HG02588 (cell line): ENCODE data around the gene TNFSF13.

Experiments used
- ATAC-seq: cut with Tn5 transposase; IDR thresholded peaks from one replicate; pipeline ENCODE4 v1.9.1; 2021; ENCODE audit warnings: mild to moderate bottlenecking, moderate library complexity; ENCODE audit not compliant: unreplicated experiment

The TNFSF13 gene

DNA sequence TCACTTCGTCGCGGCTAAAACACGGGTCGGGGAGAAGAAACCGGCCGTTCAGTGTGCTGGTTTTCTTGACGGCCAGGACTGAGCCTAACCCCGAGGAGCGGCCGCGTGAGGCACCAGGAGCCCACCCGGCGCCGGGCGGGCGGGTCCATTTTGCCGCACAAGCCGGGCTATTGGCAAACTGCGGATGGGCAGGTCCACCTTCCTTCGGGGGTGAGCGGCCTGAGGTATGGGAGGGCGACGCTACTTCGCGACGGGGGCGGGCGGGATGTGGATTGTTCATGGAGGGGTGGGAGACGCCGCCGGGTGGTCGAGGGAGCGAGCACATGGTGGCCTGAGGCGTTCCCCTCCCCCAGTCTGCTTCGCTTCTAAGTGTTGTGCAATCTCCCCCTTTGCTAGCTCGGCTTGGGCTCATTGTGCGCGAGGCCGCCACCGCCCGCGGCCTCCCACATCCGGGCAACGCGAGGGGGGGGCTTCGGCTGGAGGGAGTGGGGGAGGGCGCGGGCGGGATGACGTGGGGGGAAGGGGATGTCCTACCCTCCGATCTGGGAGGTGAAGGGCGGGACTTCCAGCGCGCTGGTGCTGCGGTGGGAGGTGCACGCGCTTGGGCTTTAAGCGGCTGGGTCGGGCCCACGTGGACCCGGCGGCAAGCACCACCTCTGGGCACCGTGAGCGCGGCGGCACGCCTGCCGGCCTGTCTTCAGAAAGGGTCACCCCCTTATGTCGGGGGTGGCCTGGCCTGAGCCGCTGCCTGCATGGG, 15.0 kb downstream of the TNFSF13 start:
- ATAC-seq: peak; percentile 22

DNA sequence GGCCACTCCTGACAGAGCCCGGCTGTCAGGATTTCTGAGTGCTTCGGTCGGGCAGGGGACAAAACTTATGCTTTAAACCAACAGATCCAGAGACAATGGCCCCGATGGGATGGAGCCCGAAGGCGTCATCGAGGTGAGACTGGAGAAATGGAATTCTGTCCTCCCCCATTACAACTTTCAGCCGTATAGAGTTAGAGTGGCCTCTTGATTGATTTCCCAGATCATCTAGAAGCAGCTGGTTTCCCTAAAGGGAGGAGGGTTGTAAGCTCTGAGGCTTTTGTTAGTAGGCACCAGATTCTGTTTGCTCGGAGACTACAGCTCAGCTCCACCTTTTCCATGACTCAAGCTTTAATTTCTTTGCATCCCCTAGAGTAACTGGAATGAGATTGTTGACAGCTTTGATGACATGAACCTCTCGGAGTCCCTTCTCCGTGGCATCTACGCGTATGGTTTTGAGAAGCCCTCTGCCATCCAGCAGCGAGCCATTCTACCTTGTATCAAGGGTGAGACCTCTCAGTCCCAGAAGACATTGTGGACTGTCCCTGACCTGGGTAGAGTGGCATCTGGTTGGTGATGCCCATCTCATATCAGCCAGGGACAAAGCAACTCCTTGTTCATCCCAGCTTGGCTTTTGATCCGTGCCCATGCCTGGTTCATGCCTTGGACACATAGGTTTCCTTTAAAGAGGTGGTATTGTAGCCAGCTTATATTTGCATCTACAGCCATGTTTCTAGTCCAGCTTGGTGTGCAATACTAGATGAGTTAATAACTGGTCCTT, 15.8 kb downstream of the TNFSF13 start:
- ATAC-seq: no peak

DNA sequence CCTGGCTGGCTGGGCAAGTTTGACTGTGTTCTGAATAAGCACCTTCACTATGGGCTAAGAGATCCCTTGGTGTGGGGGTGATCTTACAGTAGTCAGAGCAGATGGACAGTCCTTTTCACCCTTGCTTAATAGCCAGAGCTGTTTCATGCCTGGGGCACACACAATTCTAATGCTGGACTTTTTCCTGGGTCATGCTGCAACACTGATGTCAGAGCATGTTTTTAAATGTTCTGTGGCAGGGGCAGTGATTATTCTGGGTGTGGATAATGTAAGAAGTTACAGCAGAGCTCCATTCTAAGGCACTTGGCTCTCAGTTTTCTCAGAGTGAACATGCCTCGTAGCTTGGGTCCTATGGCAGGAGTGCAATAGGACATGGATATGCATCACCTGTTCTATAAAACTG, 16.9 kb downstream of the TNFSF13 start:
- no peak for ATAC-seq

DNA sequence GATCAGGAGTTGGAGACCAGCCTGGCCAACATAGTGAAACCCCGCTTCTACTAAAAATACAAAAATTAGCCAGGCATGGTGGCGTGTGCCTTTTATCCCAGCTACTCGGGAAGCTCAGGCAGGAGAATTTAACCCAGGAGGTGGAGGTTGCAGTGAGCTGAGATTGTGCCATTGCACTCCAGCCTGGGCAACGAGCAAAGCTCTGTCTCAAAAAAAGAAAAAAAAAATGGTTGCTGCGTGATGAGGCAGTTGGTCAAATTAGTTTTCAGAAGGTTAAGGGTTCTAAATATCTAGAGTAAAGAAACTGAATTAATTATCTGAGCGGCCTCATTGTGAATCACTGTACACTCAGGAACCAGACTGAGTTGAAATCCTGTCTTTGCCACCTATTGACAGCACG, 17.4 kb downstream of the TNFSF13 start:
- no peak for ATAC-seq

DNA sequence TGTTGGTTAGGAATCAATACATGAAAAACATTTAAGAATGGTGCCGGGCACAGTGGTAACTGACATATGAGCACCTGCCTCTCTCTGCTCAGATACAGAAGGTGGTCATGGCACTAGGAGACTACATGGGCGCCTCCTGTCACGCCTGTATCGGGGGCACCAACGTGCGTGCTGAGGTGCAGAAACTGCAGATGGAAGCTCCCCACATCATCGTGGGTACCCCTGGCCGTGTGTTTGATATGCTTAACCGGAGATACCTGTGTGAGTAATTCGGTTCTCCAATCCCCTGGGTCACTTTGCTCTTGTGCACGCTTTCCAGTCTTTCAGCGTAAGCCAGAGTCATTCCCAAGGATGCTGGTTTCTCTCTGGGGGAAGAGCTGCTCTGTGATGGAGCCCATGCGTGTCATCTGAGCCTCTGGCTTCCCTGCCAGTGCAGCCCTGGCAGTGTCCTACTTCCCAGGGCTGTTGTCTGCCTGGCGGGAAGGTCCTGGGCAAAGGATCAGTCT, 17.9 kb downstream of the TNFSF13 start:
- ATAC-seq: no peak

DNA sequence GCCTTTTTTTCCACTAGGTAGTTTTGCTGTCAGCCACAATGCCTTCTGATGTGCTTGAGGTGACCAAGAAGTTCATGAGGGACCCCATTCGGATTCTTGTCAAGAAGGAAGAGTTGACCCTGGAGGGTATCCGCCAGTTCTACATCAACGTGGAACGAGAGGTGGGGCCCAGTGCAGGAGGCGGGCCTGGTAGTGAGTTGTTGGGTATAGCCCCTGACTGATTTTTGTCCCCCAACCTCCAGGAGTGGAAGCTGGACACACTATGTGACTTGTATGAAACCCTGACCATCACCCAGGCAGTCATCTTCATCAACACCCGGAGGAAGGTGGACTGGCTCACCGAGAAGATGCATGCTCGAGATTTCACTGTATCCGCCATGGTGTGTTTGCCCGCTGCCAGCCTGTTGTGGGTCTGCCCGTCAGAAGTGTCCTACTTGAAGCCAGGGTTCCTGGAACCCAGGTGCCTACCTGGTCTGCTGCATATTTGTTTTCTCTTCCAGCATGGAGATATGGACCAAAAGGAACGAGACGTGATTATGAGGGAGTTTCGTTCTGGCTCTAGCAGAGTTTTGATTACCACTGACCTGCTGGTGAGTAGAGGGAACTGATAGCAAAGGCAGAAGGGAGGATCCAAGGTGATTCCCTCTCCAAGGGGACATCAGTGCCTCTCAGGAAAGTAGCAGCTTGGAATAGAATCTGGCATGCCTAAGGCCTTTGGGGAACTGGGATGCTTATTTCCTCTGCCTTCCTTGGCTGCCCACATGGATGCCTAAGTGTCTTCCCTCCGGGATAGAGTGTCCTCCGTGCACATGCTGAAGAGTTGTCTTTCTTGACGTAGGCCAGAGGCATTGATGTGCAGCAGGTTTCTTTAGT, 19.0 kb downstream of the TNFSF13 start:
- no peak for ATAC-seq

DNA sequence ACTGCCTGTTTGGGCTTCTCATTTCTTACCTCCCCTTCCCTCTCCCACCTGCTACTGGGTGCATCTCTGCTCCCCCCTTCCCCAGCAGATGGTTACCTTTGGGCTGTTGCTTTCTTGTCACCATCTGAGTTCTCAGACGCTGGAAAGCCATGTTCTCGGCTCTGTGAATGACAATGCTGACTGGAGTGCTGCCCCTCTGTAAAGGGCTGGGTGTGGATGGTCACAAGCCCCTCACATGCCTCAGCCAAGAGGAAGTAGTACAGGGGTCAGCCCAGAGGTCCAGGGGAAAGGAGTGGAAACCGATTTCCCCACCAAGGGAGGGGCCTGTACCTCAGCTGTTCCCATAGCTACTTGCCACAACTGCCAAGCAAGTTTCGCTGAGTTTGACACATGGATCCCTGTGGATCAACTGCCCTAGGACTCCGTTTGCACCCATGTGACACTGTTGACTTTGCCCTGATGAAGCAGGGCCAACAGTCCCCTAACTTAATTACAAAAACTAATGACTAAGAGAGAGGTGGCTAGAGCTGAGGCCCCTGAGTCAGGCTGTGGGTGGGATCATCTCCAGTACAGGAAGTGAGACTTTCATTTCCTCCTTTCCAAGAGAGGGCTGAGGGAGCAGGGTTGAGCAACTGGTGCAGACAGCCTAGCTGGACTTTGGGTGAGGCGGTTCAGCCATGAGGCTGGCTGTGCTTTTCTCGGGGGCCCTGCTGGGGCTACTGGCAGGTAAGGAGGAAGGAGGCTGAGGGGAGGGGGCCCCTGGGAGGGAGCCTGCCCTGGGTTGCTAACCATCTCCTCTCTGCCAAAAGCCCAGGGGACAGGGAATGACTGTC, 20.7 kb downstream of the TNFSF13 start, which contains the start of gene CD68:
TSS of gene CD68 (plus strand) at position 638 of the 833 bp plus-strand sequence. CDS start at position 678, 40 bp downstream.
- peak; percentile 34 for ATAC-seq

DNA sequence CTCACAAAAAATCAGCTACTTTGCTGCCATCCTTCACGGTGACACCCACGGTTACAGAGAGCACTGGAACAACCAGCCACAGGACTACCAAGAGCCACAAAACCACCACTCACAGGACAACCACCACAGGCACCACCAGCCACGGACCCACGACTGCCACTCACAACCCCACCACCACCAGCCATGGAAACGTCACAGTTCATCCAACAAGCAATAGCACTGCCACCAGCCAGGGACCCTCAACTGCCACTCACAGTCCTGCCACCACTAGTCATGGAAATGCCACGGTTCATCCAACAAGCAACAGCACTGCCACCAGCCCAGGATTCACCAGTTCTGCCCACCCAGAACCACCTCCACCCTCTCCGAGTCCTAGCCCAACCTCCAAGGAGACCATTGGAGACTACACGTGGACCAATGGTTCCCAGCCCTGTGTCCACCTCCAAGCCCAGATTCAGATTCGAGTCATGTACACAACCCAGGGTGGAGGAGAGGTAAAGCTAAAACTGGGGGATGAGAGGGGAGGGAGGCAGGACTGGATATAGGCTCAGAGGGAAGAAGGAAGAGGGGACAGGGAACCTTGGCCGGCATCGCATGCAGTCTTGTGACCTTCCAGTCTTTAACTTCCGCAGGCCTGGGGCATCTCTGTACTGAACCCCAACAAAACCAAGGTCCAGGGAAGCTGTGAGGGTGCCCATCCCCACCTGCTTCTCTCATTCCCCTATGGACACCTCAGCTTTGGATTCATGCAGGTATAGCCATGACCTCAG, 21.5 kb downstream of the TNFSF13 start:
- no peak for ATAC-seq

DNA sequence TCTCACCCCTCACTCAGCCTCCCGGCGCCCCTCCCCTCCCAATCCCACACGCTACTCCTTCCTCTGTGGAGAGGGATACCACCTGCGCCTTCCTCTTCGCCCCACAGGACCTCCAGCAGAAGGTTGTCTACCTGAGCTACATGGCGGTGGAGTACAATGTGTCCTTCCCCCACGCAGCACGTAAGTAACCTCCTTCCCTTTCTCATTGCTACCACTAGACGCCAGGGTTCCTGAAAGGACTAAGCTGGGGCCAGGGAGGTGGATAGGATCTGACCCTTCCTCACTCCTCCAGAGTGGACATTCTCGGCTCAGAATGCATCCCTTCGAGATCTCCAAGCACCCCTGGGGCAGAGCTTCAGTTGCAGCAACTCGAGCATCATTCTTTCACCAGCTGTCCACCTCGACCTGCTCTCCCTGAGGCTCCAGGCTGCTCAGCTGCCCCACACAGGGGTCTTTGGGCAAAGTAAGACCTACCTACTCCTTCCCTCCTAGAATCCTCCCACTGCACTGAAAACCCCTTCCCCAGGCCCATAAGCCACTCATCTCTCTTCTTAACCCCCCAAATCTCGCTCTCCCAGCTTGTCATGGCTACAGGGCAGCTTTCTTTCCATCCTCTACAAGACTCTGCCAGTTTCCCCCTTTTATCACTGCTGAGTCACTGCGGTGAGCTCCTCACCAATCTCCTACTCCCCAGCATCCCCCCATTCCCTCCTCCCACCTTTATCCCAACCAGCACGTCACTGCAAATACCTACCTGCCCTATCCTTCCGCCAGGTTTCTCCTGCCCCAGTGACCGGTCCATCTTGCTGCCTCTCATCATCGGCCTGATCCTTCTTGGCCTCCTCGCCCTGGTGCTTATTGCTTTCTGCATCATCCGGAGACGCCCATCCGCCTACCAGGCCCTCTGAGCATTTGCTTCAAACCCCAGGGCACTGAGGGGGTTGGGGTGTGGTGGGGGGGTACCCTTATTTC, 22.3 kb downstream of the TNFSF13 start:
- ATAC-seq: no peak

DNA sequence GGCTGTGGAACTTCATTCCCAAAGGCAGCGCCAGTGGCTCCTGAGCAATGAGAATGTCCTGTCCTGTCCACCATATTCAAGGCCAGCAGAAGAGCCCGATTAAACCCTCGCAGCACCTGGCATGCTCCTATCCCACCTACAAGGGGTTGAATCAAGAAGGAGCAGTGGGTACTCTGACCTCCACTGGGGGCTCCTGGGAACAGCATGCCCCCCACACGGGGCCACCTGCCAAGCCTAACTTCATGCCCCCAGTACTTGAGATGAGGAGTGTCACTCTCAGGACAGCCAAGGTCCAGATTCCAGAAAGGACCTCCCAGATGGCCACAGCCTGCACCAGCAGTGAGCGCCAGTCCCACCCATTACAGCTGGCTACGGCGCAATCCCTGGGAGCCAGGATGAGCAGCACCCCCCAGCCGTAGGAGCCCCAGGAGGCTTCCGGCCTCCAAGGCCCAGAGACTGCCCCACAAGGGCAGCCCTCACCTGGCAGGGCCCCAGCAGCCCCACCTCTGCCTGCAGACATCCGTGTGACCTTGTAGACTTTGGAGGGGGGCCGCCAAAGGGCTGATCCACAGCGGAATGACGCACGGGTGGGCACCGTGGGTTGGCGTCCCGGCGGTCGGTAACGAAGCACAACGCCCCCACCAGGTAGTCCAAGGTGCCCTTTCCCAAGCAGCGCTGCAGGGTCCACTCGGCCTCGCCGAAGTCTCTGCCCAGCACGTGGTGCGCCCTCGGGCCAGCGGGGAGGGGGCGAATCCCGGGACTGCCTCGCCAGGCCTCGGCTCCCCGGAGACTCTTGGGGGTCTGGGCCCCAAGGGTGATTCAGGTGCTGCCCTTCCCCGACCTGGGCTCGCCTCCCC, 24.1 kb downstream of the TNFSF13 start:
- ATAC-seq: no peak

DNA sequence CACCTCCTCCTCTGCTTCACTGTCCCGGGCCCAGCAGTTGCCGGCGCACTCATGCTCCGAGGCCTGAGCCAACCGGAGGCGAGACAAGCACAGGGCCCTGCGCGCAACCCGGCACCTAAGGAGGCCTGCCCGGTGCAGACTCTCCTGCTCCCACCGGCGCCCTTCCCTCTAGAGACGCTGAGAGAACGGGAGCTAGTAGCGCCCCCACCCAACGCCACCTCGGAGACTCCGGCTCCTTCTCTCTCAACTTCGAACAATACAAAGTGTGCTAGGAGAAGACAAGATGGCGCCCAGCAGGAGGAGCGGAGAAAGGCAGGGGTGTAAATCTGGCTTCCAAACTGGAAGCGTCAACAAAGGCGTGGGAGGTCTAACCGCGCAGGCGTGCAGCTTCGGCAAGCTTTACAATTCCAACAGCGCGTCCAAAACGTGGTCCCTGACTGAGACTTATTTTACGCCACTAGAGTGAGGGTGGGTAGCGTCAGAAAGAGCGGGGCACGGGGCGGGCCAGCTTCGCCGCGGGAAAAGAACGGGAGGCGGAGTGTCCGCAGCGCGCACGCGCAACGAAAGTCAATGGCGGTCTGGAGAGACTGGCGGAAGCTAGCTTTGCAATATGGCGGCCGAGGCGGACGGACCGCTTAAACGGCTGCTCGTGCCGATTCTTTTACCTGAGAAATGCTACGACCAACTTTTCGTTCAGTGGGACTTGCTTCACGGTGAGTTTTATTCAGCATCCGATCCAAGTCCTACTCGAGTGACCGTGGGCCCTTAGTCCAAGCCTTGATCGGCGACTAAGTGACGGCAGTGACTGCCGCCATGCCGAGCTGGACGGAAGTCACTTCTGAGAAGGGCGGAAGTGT, 24.9 kb downstream of the TNFSF13 start, which contains the start of gene MPDU1:
TSS of gene MPDU1 (plus strand) at position 600 of the 857 bp plus-strand sequence. CDS start at position 611, 11 bp downstream.
- peak; percentile 61 for ATAC-seq

DNA sequence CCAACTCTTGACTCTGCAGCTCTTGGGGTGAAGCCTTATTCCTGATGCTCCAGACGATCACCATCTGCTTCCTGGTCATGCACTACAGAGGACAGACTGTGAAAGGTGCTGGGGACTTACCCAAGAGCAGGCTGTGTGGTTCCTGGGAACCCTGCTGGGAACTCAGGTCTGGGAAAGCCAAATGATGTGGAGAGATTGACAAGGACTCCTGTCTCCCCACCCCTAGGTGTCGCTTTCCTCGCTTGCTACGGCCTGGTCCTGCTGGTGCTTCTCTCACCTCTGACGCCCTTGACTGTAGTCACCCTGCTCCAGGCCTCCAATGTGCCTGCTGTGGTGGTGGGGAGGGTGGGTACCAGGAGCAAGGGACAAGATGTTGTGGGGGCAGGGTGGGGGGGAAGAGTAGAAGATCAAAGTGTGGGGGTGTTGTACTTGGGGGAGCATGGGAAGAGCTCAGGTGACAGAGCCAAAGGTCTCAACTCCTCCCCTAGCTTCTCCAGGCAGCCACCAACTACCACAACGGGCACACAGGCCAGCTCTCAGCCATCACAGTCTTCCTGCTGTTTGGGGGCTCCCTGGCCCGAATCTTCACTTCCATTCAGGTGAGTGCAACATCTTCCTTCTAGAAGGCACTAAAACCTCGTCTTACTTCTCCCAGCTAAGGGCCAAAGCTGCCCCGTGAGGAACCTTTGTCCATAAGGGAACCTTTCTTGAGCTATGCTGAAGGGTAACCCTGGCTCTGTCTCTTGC, 28.3 kb downstream of the TNFSF13 start:
- no peak for ATAC-seq

DNA sequence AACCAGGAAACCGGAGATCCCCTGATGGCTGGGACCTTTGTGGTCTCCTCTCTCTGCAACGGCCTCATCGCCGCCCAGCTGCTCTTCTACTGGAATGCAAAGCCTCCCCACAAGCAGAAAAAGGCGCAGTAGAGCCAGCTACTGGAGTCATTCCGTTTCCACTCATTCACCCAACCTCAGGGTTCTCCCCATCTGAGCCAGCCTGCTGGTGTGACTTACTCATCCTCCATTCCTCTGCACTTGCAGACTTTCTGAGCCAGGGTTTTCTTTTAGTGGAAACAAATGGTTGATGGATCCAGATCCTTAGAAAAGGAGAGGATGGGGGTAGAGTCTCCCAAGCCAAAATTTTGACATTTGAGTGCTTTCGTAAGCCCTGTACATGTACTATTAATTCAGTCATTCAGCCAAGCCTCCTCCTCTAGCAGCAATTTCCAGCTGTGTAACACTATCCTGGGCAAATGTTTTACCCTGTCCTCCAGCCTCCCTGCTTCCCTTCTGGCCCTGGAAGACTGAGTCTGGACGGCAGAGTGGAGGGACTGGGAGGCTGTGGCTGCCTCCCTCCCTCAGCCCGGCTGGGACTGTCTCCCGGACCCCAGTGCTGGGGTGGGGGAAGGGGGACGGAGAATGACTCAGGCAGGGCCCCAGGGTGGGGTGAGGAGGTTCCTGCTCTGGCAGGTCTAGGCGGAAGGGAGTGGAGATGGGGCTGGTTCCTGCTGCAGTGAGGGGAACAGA, 29.0 kb downstream of the TNFSF13 start:
- no peak for ATAC-seq

DNA sequence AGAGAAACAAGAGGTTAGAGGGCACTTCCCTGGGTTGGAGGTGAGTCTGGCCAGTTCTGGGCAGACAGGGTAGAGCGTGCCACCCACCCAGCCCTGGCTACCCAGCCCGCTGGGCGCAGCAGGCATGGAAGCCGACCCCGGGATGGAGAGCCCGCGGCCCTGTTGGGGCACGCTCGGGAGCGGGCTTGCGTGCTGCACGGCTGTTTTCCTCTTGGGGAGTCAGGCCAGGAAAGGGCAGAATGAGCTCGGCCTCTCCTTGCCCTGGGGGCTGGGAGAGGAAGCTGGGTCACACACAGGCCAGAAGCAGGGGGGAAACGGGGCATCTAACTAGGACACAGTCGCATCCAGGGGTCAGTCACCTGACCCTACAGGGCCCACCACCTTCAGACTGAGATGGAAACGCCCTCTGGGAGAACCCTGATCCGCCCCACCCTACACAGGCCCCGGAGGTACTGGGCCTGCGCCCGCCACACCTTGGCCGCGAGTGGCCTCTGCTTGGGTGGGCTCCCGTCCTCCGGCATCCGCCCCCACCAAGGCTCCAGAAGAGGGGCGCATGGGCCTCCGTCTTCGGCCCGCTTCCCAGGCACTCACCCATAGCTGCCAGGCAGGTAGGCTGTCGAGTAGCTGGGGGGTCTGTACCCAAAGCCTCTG, 30.1 kb downstream of the TNFSF13 start:
- ATAC-seq: no peak
